ENCODE measurements around the gene TTC23. TPM values are rescaled to one million over a fixed set of nuclear protein-coding genes. Genes with fewer than 3 reads are reported as not detected.

TTC23 gene
- total RNA-seq, result 29.3 and 39.3 TPM in 2 replicates

GRCh38 chr15:99249270-99249841, at the start of gene TTC23:
TTC23 (minus strand) TSS chr15:99249581; CDS start chr15:99228712, 20,869 bp downstream.

GRCh38 chr15:99250857-99251841, 1.8 kb upstream of the TTC23 start, which contains the start of gene LRRC28:
LRRC28 (plus strand) TSS chr15:99251481; CDS start chr15:99255958, 4,477 bp downstream.

GRCh38 chr15:99104788-99105513, 144.4 kb downstream of the TTC23 start, which contains the start of gene SYNM:
SYNM (plus strand) TSS chr15:99105080; CDS start chr15:99105200, 120 bp downstream.

Other genes with a start within 250 kb of the TTC23 start
- not detected in 2 replicates for gene PGPEP1L, start 241.8 kb downstream of the TTC23 start, total RNA-seq
- gene SYNM, start 144.5 kb downstream of the TTC23 start, total RNA-seq, result 0.39 and 0.43 TPM in 2 replicates
- 18.1 and 19.6 TPM in 2 replicates for gene LRRC28, start 1.9 kb upstream of the TTC23 start, total RNA-seq